Uterus (tissue), 4 donors: ENCODE results near the gene MAGOHB. TPM values are rescaled to one million over a fixed set of nuclear protein-coding genes. Genes with fewer than 3 reads are reported as not detected.
A peak's percentile ranks its signal among the peaks of the same experiment; 100 is the strongest.
"Not testable (repeated sequence)": the region's sequence is repeated elsewhere in the genome, so short reads cannot be mapped to it uniquely, and the experiment has no call there.

Source experiments
- DNase-seq, 2 donors: peaks; one replicate each; pipeline ENCODE4 v3.0.0-alpha.2; 2019 to 2020
- H3K27ac ChIP-seq, 2 donors: fragments of 200-600 bp; sonication (generic); 1 replicate in 1 of 2; 2 replicates in 1 of 2; pipeline ENCODE4 v1.5.1; 2016 to 2018
- H3K27me3 ChIP-seq, 2 donors: fragments of 200-600 bp; sonication (generic); one replicate each; pipeline ENCODE4 v1.5.1; 2018 to 2019; ENCODE audit warnings: control low read depth in 1 of 2
- H3K36me3 ChIP-seq, 2 donors: fragments of 200-600 bp; sonication (generic); one replicate each; pipeline ENCODE4 v1.5.1; 2019; ENCODE audit warnings: control low read depth in 1 of 2
- H3K4me1 ChIP-seq, 2 donors: fragments of 200-600 bp; sonication (generic); one replicate each; pipeline ENCODE4 v1.5.1; 2018 to 2019; ENCODE audit warnings: control low read depth in 1 of 2
- H3K4me3 ChIP-seq, 2 donors: fragments of 200-600 bp; sonication (generic); 1 replicate in 1 of 2; 2 replicates in 1 of 2; pipeline ENCODE4 v1.5.1; 2018 to 2019; ENCODE audit warnings: mild to moderate bottlenecking in 1 of 2
- H3K9me3 ChIP-seq, 2 donors: fragments of 200-600 bp; sonication (generic); one replicate each; pipeline ENCODE4 v1.5.1; 2019; ENCODE audit warnings: control low read depth in 1 of 2
- CTCF ChIP-seq, 4 experiments: fragments of 200-600 bp in 2 of 4; fragments of 450-650 bp in 2 of 4; sonication (generic) in 2 of 4; IDR thresholded peaks; one replicate each; pipeline ENCODE4 v1.5.1; 2016 to 2019; ENCODE audit warnings: antibody characterized with exemption in 4 of 4, mild to moderate bottlenecking in 2 of 4, moderate library complexity in 1 of 4
- POLR2A ChIP-seq, 2 donors: fragments of 450-650 bp; IDR thresholded peaks; one replicate each; pipeline ENCODE4 v1.6.1; 2016; ENCODE audit warnings: antibody characterized with exemption in 2 of 2, mild to moderate bottlenecking in 1 of 2, moderate library complexity in 1 of 2
- intact Hi-C: fragments of 100-400 bp; cut with DNase I; formaldehyde crosslinking; loops from one replicate; pipeline ENCODE4 v1.15.1; 2023; ENCODE audit warnings: low total_unique reads
- total RNA-seq, 4 donors: library from RNA; depleted of rRNA in 3 of 4; stranded (reverse); fragments of >200 nt in 3 of 4; gene quantifications; one replicate each; pipeline versions ENCODE4 v1.1.0 to v1.2.4, GENCODE V29; 2014 to 2023
- donor health status: DM: yes; HTN: yes; CAD: no.

MAGOHB gene
- 10 to 100 TPM; 21.0 to 55.3 (median 24.1) TPM for total RNA-seq

- no peaks in the 10 kb centered on the region for H3K9me3 ChIP-seq
- H3K27me3 ChIP-seq, result no peaks in the 10 kb centered on the region
- peak in 1 of 4 experiments; percentile 33 for TF ChIP-seq CTCF (IDR thresholded peaks at IDR 0.05)
- peak; percentile 72 to 82 for TF ChIP-seq POLR2A (IDR thresholded peaks at IDR 0.05)
- intact Hi-C loops, result no loop called here
- peaks cover 0 to 11% of the 10 kb centered on the region in 2 donors for H3K4me1 ChIP-seq
- DNase-seq, result peak; percentile 95 to 96
- no peaks in the 10 kb centered on the region for H3K36me3 ChIP-seq
- H3K27ac ChIP-seq, result peak within 1 kb of the TSS; percentile 89 to 94
- H3K4me3 ChIP-seq, result peak within 1 kb of the TSS; percentile 71 to 78
Measured at GRCh38 chr12:10613349-10614055, at the start of gene MAGOHB. MAGOHB (minus strand) TSS chr12:10613609; CDS start chr12:10613532, 77 bp downstream.

GRCh38 chr12:10661338-10661737, 47.9 kb upstream of the MAGOHB start:
- H3K4me3 ChIP-seq, result no peak overlapping the region
- no peaks in the 10 kb centered on the region for H3K9me3 ChIP-seq
- intact Hi-C loops, result no loop called here
- DNase-seq, result no peak
- H3K27ac ChIP-seq, result no peak overlapping the region
- TF ChIP-seq POLR2A (IDR thresholded peaks at IDR 0.05) (no peak), CTCF (IDR thresholded peaks at IDR 0.05) (no peak)
- no peaks in the 10 kb centered on the region for H3K27me3 ChIP-seq
- H3K36me3 ChIP-seq, result no peaks in the 10 kb centered on the region
- no peaks in the 10 kb centered on the region for H3K4me1 ChIP-seq

GRCh38 chr12:10654003-10654402, 40.6 kb upstream of the MAGOHB start:
- no peak overlapping the region for H3K4me3 ChIP-seq
- no peaks in the 10 kb centered on the region for H3K36me3 ChIP-seq
- TF ChIP-seq CTCF (IDR thresholded peaks at IDR 0.05), result no peak
- no peak for TF ChIP-seq POLR2A (IDR thresholded peaks at IDR 0.05)
- H3K4me1 ChIP-seq, result no peaks in the 10 kb centered on the region
- H3K27ac ChIP-seq, result no peak overlapping the region
- intact Hi-C loops, result no loop called here
- no peaks in the 10 kb centered on the region for H3K27me3 ChIP-seq
- no peaks in the 10 kb centered on the region for H3K9me3 ChIP-seq
- no peak for DNase-seq

GRCh38 chr12:10652192-10652591, 38.8 kb upstream of the MAGOHB start:
- no peak overlapping the region for H3K27ac ChIP-seq
- no peaks in the 10 kb centered on the region for H3K36me3 ChIP-seq
- H3K27me3 ChIP-seq, result no peaks in the 10 kb centered on the region
- no peaks in the 10 kb centered on the region for H3K4me1 ChIP-seq
- peaks cover 0 to 3% of the 10 kb centered on the region in 2 donors for H3K9me3 ChIP-seq
- no peak overlapping the region for H3K4me3 ChIP-seq
- DNase-seq, result no peak
- intact Hi-C loops, result no loop called here
- TF ChIP-seq CTCF (IDR thresholded peaks at IDR 0.05), result no peak
- TF ChIP-seq POLR2A (IDR thresholded peaks at IDR 0.05), result no peak

- H3K36me3 ChIP-seq, H3K27ac ChIP-seq, H3K4me1 ChIP-seq, H3K9me3 ChIP-seq, H3K27me3 ChIP-seq, intact Hi-C loops, DNase-seq, H3K4me3 ChIP-seq: not testable (repeated sequence)
Measured at GRCh38 chr12:10646576-10646975, 33.2 kb upstream of the MAGOHB start.
